ENCODE measurements around the gene DOK5. TPM values are rescaled to one million over a fixed set of nuclear protein-coding genes. Genes with fewer than 3 reads are reported as not detected.
A peak's percentile ranks its signal among the peaks of the same experiment; 100 is the strongest.

DOK5 gene
- total RNA-seq, 1 donor from 2014 or later: 14.3 TPM

DNA sequence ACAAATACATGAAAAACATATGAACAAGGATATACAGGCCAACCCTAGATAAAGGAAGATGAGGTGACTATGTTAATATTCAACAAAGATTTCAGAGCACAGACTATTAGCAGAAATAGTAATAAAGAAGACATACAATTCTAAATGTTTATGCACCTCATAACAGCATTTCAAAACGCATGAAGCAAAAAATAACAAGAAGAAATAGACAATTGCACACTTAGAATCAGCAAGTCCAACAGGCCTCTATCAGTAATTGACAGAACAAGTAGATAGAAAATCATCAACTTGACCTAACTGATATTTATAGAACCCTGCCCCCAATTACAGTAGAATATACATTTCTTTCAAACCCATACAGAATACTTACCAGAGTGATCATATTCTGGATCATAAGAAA lies 11.4 kb upstream of the DOK5 start:
- no peak overlapping the region for H3K4me3 ChIP-seq
- H3K27ac ChIP-seq (replicated peaks): no peak overlapping the region
- H3K36me3 ChIP-seq: no peaks in the 10 kb centered on the region
- DNase-seq: no peak
- H3K4me1 ChIP-seq: no peaks in the 10 kb centered on the region
- TF ChIP-seq, protein P1, sequence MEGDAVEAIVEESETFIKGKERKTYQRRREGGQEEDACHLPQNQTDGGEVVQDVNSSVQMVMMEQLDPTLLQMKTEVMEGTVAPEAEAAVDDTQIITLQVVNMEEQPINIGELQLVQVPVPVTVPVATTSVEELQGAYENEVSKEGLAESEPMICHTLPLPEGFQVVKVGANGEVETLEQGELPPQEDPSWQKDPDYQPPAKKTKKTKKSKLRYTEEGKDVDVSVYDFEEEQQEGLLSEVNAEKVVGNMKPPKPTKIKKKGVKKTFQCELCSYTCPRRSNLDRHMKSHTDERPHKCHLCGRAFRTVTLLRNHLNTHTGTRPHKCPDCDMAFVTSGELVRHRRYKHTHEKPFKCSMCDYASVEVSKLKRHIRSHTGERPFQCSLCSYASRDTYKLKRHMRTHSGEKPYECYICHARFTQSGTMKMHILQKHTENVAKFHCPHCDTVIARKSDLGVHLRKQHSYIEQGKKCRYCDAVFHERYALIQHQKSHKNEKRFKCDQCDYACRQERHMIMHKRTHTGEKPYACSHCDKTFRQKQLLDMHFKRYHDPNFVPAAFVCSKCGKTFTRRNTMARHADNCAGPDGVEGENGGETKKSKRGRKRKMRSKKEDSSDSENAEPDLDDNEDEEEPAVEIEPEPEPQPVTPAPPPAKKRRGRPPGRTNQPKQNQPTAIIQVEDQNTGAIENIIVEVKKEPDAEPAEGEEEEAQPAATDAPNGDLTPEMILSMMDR (IDR thresholded peaks at IDR 0.05; ENCODE audit: borderline replicate concordance): no peak
- intact Hi-C loops (cut with micrococcal nuclease): no loop called here
- no peaks in the 10 kb centered on the region for H3K9me3 ChIP-seq (replicated peaks)
- no peaks in the 10 kb centered on the region for H3K27me3 ChIP-seq (ENCODE audit: low read depth)

DNA sequence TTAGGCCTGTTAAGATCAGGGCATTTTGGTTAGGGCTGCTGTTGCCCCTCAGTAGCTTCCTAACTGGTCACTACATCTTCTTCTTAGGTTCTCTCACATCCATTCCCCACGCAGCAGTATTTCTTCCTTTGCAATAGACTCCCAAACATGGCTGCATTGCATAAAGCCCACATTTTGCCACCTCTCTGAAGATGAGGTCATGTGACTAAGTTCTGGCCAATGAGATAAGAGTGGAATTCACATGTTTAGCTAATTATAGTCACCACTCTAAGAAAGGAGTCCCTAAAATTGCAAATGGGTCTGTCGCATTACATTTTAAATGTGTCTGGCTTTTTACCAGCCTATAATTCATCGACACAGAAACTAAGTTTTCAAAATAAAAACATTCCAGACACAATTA lies 9.3 kb upstream of the DOK5 start:
- TF ChIP-seq, protein P1 (IDR thresholded peaks at IDR 0.05; ENCODE audit: borderline replicate concordance): no peak
- no peak for DNase-seq
- intact Hi-C loops (cut with micrococcal nuclease): no loop called here

DNA sequence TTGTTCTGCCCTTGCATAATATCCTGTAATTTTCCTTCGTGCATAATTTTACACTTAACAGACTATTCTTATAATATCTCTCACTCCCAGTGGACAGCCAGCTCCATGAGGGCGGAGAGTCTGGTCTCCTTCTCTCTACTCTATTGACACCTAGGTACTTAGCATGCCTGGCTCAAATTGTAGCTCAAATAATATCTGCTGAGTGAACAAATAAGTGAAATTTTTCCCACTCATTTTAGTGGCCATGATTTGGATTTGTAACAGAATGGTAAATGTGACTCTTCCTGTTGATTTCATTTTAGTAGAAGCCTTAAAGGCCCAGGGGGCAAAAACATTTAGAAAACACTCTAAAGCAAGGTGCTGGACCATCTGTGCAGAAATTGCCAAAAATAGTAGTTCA lies 7.8 kb upstream of the DOK5 start:
- no peak overlapping the region for H3K27ac ChIP-seq (replicated peaks)
- no peaks in the 10 kb centered on the region for H3K9me3 ChIP-seq (replicated peaks)
- TF ChIP-seq, protein P1 (IDR thresholded peaks at IDR 0.05; ENCODE audit: borderline replicate concordance): no peak
- no peaks in the 10 kb centered on the region for H3K36me3 ChIP-seq
- DNase-seq: no peak
- peaks cover 11% of the 10 kb centered on the region for H3K4me1 ChIP-seq
- no peak overlapping the region for H3K4me3 ChIP-seq
- H3K27me3 ChIP-seq (ENCODE audit: low read depth): no peaks in the 10 kb centered on the region
- intact Hi-C loops (cut with micrococcal nuclease): no loop called here

More for the DNA sequence above, 9.3 kb upstream of the DOK5 start:
- Histone ChIP-seq H3K27ac (replicated peaks) (no peak overlapping the region), H3K36me3 (no peaks in the 10 kb centered on the region), H3K4me1 (peaks cover 11% of the 10 kb centered on the region), H3K9me3 (replicated peaks) (no peaks in the 10 kb centered on the region), H3K27me3 (ENCODE audit: low read depth) (no peaks in the 10 kb centered on the region), H3K4me3 (no peak overlapping the region)

DNA sequence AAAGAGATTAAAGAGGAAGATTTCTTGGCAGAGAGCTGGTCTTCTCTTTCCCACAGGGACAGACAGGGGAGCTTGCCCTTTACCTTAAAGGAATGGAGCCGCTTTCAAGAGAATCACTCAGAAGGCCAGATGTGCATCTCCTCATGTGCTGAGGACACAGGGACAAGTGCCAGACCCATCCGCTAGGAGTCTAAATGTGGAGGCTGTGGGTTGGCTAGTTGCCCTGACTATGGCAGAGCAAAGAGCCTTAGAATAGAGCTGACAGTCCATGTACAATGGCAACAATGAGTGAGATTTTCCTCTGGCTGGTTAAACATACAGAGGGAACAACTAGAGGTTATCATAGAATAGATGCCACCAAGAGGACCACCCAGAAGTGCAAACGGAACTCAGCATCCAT lies 7.3 kb upstream of the DOK5 start:
- H3K27me3 ChIP-seq (ENCODE audit: low read depth): no peaks in the 10 kb centered on the region
- peaks cover 11% of the 10 kb centered on the region for H3K4me1 ChIP-seq
- intact Hi-C loops (cut with micrococcal nuclease): no loop called here
- DNase-seq: no peak
- TF ChIP-seq, protein P1 (IDR thresholded peaks at IDR 0.05; ENCODE audit: borderline replicate concordance): no peak
- H3K9me3 ChIP-seq (replicated peaks): no peaks in the 10 kb centered on the region
- H3K27ac ChIP-seq (replicated peaks): no peak overlapping the region
- no peak overlapping the region for H3K4me3 ChIP-seq
- H3K36me3 ChIP-seq: no peaks in the 10 kb centered on the region

DNA sequence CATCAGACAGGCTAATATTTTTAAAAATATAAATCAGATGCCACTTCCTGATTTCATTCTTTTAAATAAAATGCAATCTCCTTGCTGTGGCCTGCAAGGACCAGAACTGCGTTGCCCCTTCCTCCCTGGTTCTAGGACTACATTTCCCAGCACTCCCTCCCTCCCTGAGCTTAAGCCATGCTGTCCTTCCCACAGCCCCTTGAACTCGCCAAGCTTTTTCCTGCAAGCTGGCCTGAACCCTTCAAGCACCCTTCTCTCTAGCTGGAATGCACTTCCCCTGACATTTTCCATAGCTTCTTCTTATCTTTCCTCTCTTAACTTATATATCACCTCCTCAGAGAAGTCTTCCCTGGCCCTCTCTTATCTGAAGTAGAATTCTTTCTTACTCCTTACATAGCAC lies 6.1 kb upstream of the DOK5 start:
- TF ChIP-seq, protein P1 (IDR thresholded peaks at IDR 0.05; ENCODE audit: borderline replicate concordance): no peak
- intact Hi-C loops (cut with micrococcal nuclease): no loop called here
- no peak for DNase-seq
- Histone ChIP-seq H3K27ac (replicated peaks) (peak overlapping the region; percentile 54), H3K4me1 (peaks cover 11% of the 10 kb centered on the region), H3K36me3 (no peaks in the 10 kb centered on the region), H3K9me3 (replicated peaks) (no peaks in the 10 kb centered on the region), H3K4me3 (no peak overlapping the region), H3K27me3 (ENCODE audit: low read depth) (no peaks in the 10 kb centered on the region)

DNA sequence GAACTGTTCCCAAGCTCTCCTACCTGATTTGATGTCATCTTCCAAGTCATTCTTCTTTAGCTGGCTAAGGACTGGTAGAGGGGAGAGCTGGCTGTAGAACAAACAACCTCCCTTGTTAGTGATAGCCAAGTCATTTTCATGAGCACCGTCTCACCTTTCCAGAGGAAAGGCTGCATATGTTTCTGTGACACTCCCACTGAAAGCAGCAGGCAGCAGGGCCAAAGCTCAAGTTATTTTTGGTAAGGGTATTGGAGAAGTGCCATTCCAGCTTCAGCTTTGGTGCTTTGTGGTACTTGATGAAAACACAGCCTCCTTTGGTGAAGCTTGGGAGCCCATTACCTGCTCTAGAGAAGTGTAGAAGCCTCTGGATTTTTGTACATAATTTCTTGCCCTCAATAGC lies 5.4 kb upstream of the DOK5 start:
- H3K27me3 ChIP-seq (ENCODE audit: low read depth): no peaks in the 10 kb centered on the region
- peaks cover 11% of the 10 kb centered on the region for H3K4me1 ChIP-seq
- no peaks in the 10 kb centered on the region for H3K36me3 ChIP-seq
- H3K9me3 ChIP-seq (replicated peaks): no peaks in the 10 kb centered on the region
- H3K27ac ChIP-seq (replicated peaks): peak overlapping the region; percentile 54
- no peak overlapping the region for H3K4me3 ChIP-seq
- intact Hi-C loops (cut with micrococcal nuclease): no loop called here
- TF ChIP-seq, protein P1 (IDR thresholded peaks at IDR 0.05; ENCODE audit: borderline replicate concordance): no peak
- no peak for DNase-seq

All from left ventricle myocardium inferior (tissue), 1 donor.